Breast epithelium (tissue), 3 donors: Measurements from ENCODE around the gene ADARB1.

Experiments
- CTCF ChIP-seq, 3 donors: fragments of 450-650 bp; IDR thresholded peaks; one replicate each; pipeline ENCODE4 v1.5.1; 2016 to 2017; ENCODE audit warnings: antibody characterized with exemption in 3 of 3, mild to moderate bottlenecking in 3 of 3, moderate library complexity in 3 of 3
- POLR2A ChIP-seq: fragments of 450-650 bp; IDR thresholded peaks from one replicate; pipeline ENCODE4 v1.6.1; 2016; ENCODE audit warnings: antibody characterized with exemption, mild to moderate bottlenecking, moderate library complexity
- POLR2AphosphoS5 ChIP-seq, 3 donors: sonication (generic); formaldehyde crosslinking; IDR thresholded peaks; one replicate each; pipeline ENCODE4 v1.6.1; 2017; ENCODE audit warnings: antibody characterized with exemption in 3 of 3

GRCh38 chr21:45116066-45116465 is 41.7 kb downstream of the ADARB1 start:
- no peak for TF ChIP-seq POLR2A
- no peak for TF ChIP-seq CTCF (IDR thresholded peaks at IDR 0.05)
- TF ChIP-seq POLR2AphosphoS5 (IDR thresholded peaks at IDR 0.05): no peak
